GM10266 (cell line): Measurements from ENCODE around the gene FBXO21.

Source experiments
- DNase-seq: peaks from one replicate; pipeline ENCODE4 v3.0.0; 2012; ENCODE audit errors: extremely low spot score
- TF ChIP-seq, protein P1 (sequence below): IDR thresholded peaks from 2 replicates; pipeline ENCODE4 v1.5.1; 2012; ENCODE audit warnings: mild to moderate bottlenecking, low read depth; ENCODE audit not compliant: control insufficient read depth, insufficient read depth; ENCODE audit errors: missing control alignments

Gene FBXO21, protein sequence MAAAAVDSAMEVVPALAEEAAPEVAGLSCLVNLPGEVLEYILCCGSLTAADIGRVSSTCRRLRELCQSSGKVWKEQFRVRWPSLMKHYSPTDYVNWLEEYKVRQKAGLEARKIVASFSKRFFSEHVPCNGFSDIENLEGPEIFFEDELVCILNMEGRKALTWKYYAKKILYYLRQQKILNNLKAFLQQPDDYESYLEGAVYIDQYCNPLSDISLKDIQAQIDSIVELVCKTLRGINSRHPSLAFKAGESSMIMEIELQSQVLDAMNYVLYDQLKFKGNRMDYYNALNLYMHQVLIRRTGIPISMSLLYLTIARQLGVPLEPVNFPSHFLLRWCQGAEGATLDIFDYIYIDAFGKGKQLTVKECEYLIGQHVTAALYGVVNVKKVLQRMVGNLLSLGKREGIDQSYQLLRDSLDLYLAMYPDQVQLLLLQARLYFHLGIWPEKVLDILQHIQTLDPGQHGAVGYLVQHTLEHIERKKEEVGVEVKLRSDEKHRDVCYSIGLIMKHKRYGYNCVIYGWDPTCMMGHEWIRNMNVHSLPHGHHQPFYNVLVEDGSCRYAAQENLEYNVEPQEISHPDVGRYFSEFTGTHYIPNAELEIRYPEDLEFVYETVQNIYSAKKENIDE

DNA sequence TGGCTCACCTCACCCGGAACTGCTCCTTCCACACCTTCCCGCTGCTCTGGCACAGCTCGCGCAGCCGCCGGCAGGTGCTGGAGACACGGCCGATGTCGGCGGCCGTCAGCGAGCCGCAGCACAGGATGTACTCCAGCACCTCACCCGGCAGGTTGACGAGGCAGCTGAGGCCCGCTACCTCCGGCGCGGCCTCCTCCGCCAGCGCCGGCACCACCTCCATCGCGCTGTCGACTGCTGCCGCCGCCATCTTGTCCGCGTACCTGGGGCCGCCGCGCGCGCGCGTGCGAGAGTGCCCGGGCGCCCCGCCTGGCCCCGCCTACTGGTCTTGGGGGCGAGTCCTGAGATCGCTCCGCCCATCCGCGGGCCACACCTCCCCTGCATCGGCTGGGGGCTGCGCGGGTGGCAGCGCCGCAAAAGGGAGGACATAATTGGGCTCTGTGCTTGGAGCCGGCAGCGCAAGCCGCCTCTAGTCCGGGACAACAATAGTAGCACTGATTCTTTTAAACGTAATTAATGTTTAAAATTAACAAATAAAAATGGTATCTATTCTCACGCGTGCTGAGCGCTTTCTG, at the start of gene FBXO21:
Gene FBXO21 (minus strand): TSS at position 261 of the 572 bp plus-strand sequence. CDS start 14 bp downstream, at position 247.
- TF ChIP-seq, protein P1, sequence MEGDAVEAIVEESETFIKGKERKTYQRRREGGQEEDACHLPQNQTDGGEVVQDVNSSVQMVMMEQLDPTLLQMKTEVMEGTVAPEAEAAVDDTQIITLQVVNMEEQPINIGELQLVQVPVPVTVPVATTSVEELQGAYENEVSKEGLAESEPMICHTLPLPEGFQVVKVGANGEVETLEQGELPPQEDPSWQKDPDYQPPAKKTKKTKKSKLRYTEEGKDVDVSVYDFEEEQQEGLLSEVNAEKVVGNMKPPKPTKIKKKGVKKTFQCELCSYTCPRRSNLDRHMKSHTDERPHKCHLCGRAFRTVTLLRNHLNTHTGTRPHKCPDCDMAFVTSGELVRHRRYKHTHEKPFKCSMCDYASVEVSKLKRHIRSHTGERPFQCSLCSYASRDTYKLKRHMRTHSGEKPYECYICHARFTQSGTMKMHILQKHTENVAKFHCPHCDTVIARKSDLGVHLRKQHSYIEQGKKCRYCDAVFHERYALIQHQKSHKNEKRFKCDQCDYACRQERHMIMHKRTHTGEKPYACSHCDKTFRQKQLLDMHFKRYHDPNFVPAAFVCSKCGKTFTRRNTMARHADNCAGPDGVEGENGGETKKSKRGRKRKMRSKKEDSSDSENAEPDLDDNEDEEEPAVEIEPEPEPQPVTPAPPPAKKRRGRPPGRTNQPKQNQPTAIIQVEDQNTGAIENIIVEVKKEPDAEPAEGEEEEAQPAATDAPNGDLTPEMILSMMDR: no peak
- DNase-seq: peak; percentile 98

DNA sequence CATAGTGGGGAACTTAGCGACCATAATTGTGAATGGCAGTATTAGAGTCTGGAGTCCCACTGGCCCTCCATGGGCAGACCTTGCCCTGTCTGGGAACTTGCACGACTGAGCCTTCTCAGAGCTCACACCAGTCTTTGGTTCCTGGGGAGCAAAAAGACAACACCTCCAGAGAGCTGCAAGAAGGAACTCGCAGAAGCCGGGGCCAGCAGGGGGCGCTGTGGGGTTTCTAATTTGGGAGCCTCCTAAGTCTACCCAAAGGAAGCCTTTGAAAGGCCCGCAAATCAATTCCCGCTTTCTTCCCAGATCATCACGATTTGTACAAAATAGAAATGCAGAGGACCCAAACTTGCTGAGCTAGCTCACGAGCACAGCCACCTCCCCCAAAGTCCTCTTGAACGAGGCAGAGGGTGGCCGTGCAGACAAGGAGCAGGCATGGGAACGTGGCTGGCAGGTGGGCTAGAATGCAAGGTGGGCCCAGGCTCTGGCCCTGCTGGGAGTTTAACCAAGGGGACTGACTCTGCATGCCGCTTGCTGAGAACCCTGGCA, 46.3 kb upstream of the FBXO21 start:
- TF ChIP-seq, protein P1: peak; percentile 63
- DNase-seq: peak; percentile 64

DNA sequence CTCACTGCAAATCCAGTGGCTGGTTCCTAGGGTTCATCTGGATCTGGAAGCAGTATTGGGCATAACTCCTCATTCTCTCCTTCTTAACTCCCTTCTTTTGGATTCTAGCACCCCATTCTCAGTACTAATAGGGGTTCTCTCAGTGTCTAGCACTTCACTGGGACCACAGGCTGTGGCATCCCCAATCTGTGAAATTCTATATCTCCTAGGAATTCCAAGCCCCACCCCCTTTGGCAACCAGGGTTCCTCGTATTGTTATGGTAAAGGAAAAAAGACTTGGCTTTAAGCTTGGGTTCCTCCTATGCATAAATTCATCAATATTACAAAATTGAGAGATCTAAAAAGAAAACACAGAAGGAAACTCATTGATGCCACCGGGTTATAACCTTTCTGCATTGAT, 45.0 kb upstream of the FBXO21 start:
- DNase-seq: no peak
- TF ChIP-seq, protein P1: no peak

DNA sequence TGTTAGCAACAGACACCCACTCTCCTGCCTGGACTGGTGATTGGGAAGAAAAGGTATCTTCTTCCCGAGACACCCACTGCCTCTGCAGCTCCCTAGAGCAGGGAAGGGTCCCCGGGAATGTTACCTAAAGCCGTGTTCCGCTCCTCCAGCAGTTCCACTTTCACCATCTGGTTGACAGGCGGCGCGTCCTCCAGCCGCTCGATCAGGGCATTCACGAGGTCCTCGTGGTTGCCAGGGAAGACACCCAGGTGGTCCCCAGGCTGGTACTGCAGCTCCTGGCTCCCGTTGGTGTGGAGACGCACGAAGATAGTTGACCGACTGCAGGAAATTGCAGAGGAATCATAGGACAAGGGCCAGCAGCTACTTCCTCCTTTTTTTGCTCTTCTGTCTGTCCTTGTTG, 44.2 kb upstream of the FBXO21 start:
- DNase-seq: no peak
- TF ChIP-seq, protein P1: no peak

DNA sequence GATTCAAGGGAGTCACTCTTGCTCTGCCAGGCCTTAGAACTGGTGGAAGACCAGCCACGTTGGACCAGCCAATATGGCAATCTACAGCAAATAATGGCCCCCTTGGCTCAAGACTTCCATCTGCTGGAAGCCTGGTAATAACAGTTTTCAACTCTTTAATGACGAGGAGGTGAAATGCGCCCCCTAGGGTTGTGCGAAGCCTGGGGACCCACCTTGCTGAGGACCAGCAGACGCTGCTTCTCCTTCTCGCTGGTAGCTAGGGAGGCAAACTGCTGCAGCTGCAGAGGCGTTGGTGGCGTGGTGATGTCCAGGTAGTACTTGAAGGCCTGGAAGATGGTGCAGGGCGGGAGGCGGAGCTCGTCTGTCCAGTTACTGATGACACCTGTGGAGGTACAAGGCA, 41.5 kb upstream of the FBXO21 start:
- no peak for DNase-seq

DNA sequence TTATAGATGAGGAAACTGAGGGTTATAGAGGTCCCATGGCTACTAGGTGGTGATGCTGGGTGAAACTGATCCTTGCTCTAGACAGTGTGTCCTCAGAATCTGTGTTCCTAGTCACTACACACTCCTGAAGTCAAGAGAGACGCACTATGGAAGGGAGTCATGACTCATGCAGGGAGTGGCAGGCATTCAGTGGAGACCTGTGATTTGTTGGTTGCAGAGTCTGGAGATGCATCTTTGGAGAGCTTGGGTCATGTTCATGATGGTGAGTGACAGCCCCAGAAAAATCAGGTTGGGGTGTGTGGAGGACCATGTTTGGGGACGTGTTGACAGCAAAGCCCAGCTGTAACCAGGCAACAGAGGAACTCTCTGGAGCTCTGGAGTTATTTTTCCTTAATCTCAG, 38.0 kb upstream of the FBXO21 start:
- TF ChIP-seq, protein P1: no peak
- no peak for DNase-seq

More for the DNA sequence above, 41.5 kb upstream of the FBXO21 start:
- TF ChIP-seq, protein P1: no peak

DNA sequence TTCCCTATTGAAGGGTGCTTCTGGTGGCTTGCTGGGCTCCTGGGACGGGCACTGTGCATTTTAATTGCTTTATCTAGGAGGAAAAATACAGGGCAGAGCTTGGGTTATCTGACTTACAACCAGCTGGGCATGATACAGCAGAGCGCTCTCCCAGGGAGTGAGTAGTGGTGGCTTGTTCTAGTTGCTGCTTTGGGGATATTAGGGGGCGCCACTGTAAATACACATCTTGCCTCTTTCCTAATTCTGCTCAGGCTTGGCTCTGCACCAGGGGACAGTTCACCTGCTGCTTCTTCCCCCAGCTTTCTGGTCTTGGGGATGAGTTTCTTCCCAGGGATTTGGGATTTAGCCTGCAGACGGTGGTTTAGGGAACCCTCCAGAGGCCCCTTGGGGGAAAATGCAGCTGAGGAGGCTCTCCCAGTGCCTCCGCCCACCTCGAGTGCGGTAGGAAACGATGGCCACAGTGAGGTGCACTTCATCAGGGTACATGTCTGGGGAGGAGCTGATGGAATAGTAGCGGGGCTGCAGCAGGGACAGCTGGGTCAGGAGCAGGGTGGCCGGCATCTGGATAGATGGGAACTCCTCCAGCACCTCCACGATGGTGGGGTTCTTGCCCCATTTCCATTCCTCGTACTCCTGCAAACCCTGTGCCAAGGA, 36.9 kb upstream of the FBXO21 start:
- TF ChIP-seq, protein P1: no peak
- no peak for DNase-seq
